Subcutaneous adipose tissue (tissue), 4 donors: ENCODE results near the gene JMJD1C. TPM values are rescaled to one million over a fixed set of nuclear protein-coding genes. Genes with fewer than 3 reads are reported as not detected.

Source experiments
- total RNA-seq, 4 donors: library from RNA; depleted of rRNA; stranded (reverse); fragments of >200 nt; gene quantifications; one replicate each; pipeline ENCODE4 v1.1.0, GENCODE V29; 2016
- TF ChIP-seq, protein P1 (sequence below): fragments of 450-650 bp; IDR thresholded peaks from one replicate; pipeline ENCODE4 v1.5.1; 2016; ENCODE audit warnings: low read depth, mild to moderate bottlenecking, control low read depth, antibody characterized with exemption, moderate library complexity

The JMJD1C gene
- total RNA-seq, result 100 to 1,000 TPM; 106 to 178 (median 171) TPM

DNA sequence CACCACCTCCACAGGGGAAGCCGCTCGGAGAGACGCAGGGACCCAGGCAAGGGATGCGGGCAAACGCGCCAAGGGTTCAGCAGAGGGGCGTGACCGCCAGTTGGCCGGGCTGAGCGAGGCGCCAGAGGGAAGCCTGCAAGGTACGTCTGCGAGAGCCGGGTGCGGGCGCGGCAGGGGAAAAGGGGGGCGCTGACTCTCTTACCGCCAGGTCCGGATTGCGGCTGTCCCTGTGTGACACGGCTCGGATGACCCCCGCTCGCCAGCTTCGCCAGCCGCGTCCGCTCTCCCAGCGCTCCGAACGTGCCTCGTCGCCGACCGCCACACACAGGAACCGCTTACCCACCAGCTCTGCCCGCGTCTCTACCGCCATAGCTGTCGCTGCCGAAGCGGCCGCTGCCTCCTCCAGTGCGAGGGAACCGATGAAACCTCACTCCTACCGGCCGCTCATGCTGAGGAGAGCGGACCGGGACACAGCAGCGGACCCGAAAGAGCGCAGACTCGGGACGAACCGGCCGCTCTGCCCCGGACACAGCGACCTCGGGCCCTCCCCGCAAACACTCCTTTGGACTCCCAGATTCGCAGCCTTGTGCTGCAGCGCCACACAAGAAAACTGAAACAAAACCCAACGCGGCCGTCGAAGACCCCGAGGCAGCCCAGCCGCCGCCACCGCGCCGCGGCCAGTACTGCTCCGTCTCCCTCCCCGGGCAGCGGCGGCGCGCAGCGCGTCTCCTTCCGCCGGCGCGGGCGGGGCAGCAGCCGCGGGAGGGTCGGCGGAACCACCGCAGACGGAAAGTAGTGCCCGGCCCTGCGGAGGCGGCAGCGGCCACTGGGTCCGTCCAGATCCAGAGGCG is at the start of gene JMJD1C:
TSS of gene JMJD1C (minus strand) at position 685 of the 851 bp plus-strand sequence. CDS start at position 370, 315 bp downstream.
- TF ChIP-seq, protein P1, sequence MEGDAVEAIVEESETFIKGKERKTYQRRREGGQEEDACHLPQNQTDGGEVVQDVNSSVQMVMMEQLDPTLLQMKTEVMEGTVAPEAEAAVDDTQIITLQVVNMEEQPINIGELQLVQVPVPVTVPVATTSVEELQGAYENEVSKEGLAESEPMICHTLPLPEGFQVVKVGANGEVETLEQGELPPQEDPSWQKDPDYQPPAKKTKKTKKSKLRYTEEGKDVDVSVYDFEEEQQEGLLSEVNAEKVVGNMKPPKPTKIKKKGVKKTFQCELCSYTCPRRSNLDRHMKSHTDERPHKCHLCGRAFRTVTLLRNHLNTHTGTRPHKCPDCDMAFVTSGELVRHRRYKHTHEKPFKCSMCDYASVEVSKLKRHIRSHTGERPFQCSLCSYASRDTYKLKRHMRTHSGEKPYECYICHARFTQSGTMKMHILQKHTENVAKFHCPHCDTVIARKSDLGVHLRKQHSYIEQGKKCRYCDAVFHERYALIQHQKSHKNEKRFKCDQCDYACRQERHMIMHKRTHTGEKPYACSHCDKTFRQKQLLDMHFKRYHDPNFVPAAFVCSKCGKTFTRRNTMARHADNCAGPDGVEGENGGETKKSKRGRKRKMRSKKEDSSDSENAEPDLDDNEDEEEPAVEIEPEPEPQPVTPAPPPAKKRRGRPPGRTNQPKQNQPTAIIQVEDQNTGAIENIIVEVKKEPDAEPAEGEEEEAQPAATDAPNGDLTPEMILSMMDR, result no peak

GRCh38 chr10:63515002-63515763 is 49.4 kb upstream of the JMJD1C start:
- TF ChIP-seq, protein P1, result no peak

DNA sequence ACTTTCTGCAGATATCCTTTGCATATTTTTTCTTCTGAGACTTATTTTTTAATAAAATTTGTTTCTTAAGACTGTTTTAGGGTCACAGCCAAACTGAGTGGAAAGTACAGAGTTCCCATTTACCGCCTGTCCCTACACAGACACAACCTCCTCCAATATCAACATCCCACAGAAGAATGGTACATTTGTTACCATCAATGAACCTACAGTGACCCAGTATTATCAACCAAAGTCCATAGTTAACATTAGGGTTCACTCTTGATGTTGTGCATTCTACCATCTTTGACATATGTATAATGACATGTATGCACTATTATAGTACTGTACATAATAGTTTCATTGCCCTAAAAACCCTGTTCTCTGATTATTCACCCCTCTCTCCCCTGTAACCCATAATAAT is 40.8 kb upstream of the JMJD1C start:
- TF ChIP-seq, protein P1, result no peak

GRCh38 chr10:63505562-63505961 is 39.8 kb upstream of the JMJD1C start:
- TF ChIP-seq, protein P1, result no peak

DNA sequence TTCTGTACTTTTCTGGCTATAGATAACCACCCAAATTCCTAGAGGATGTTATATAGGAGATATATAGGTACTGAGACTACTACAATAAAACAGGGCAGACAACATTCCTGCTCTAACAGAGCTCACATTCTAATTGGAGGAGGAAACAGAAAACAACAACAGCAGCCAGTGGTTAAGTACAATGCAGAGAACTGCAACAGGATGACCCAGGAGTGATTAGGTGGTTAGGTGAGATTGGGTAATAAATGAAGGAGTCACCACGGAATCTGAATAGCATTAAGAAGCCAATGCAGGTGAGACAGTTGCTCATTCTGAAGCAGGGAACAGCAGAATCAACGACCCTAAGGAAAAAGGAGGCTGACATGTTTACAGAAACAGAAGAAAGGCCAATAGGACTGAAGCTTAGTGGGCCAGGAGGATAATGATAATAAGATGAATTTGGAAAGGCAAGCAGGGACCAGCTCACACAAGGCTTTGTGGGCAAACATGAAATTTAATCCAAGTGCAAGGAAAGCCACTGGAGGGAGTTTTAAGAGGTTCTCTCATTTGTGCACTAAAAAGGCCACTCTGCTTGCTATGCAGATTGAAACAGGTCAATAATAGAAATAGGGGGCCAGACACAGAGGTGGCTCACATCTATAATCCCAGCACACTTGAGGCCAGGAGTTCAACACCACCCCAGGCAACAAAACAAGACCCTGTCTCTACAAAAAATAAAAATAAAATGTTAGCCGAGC is 38.5 kb upstream of the JMJD1C start:
- TF ChIP-seq, protein P1, result no peak

DNA sequence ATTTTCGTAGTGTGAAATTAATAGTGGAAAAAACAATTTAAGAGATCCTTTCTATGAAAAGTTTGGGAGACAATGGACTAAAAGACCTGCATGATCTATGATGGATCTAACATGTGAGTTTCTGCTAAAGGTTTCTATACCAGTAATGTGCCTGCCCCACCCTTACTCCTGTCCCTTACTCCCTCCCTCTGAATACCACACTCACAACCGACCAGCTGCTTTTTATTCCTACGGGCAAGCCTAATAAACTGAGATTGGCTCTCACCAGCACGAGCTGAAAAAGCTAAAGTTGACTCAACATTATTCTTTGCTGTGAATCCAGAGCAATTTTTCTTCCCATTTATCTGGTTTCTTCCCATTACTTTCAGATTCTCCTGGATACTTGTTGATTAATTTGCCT is 37.6 kb upstream of the JMJD1C start:
- TF ChIP-seq, protein P1, result no peak
